Stimulated activated CD4-positive, alpha-beta T cell treated with anti-CD3 and anti-CD28 coated beads, Interleukin-2, amount 100 ng/mL, for 24 hours (primary cell): ENCODE results near the gene CFAP141.

ENCODE experiments used
- DNase-seq, 2 donors: peaks; one replicate each; pipeline ENCODE4 v3.0.0-alpha.2; 2020

Gene CFAP141

GRCh38 chr1:154207262-154207661 is 1.1 kb upstream of the CFAP141 start:
- no peak for DNase-seq

DNA sequence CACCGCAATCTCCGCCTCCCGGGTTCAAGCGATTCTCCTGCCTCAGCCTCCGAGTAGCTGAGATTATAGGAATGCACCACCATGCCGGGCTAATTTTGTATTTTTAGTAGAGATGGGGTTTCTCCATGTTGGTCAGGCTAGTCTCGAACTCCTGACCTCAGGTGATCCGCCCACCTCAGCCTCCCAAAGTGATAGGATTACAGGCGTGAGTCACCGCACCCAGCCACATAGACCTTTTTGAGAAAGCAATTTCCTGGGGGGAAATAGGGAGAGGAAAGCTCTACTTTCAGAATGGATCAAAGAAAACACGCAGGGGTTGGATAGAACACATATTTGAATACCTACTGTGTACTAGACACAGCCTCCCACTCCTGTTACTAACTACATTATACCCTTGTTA is 355 bp downstream of the CFAP141 start:
- DNase-seq: peak in 1 of 2 donors; percentile 42

DNA sequence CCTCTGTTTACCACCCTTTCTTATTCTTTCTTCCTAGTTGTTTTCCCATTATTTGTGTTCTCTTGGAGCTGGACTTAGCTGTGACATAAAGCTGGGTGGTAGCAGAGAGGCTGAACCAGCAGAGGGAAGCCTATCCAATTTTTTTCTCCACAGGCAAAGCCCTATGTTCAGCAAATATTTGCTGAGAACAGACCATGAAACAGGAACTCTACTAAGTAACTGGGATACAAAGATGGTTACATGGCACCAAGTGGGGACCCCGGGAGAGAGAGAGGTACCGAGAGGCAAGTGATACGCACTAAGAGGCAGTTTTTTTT is 6.6 kb downstream of the CFAP141 start:
- no peak for DNase-seq

- DNase-seq: peak; percentile 12 to 45
These were observed 7.2 kb downstream of the CFAP141 start for GRCh38 chr1:154198756-154199562.

DNA sequence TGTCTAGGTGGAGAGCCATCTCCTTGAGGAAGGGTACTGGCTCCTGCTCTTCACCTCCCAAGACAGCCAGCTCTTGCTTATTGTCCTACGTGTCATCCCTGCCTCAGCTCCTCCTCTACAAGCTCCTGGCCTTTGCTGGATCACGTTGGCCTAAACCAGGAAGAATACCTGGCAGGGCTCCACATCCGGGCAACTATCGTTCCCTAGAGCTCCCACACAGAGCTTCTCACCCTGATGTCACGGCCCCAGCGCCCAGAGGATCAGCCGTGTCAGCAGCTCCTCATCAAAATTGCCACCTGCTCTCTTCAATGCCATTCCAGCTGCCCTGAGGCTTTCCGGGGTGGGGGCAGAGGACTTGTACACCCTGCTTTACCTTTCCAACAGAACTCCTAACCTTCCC is 12.3 kb downstream of the CFAP141 start:
- no peak for DNase-seq

DNA sequence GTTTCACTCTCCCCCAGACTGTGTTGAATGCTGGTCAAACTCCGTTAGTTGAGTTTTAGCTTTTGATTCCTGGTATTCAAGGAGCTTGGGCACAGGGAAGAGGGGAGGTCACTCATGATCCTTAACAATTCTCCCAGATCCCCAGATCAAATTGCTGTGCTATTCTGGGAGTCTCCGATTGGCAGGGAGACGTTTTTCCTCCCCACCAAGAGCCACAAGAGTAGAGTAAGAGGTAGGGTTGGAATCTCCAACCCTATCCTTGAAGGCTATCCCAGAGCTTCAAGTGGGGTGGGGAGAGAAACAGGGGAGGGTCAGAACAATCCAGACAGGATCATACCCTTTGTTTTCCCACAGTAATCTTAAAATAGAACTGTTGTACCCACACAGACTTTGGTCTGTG is 13.7 kb downstream of the CFAP141 start:
- no peak for DNase-seq

GRCh38 chr1:154191990-154192461 is 14.1 kb downstream of the CFAP141 start, which contains the start of gene TPM3:
TSS of gene TPM3 (minus strand) at chr1:154192100. CDS start at chr1:154192018, 82 bp downstream.
- DNase-seq: no peak

- DNase-seq: no peak
These were observed 15.6 kb downstream of the CFAP141 start for GRCh38 chr1:154190550-154190949.

DNA sequence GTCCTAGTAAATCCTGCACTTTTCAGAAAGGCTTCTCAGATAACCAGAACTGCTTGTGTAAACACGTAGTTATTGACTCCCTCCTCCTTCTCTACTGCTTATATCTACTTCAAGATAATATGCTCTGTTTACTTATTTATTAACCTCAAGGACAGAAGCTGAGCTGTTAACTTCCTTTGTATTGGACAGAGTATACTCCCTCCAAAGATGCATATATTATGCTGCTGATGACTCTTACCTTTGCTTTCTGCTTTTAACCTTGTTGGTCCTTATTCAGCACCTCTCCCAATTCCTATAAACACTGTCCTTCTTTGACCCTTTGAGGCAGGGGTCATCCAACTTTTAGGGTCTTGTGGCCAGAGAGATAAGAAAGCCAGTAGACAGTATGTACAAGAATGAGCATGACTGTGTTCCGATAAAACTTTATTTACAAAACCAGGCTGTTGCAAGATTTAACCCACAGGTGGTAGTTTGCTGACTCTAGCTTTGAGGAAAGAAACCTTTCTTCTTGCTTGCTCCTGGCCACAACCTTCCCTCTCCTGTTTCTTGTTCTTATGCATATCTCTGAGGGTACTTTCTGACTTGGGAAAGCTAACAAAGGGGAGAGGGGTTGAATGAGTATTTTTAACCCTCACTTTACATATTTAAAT is 19.2 kb downstream of the CFAP141 start:
- no peak for DNase-seq

DNA sequence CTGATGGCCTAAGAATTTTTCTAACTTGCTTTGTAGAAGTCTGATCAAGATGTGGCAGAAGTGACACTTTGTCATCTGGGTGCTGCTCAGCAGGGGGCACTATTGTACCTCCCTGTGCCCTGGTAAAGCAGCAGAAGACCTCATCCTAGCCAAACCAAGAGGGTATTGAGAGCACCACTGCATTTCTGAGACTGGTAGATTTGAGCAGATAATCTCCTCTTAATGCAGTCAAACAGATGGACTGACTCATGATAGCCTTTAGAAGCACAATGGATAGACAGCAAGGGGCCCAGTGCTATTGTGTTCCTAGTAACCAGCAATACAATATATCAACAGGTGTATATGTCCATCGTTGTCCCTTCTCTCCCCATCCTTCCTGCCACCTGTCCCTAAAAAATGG is 20.0 kb downstream of the CFAP141 start:
- DNase-seq: peak; percentile 72 to 76

GRCh38 chr1:154183046-154183915 is 22.9 kb downstream of the CFAP141 start:
- DNase-seq: peak; percentile 95 to 97

GRCh38 chr1:154182344-154183045 is 23.6 kb downstream of the CFAP141 start:
- peak; percentile 81 to 85 for DNase-seq

GRCh38 chr1:154181944-154182343 is 24.2 kb downstream of the CFAP141 start:
- DNase-seq: no peak

- no peak for DNase-seq
These were observed 26.0 kb downstream of the CFAP141 start for GRCh38 chr1:154179946-154180687.

- DNase-seq: no peak
These were observed 27.0 kb downstream of the CFAP141 start for GRCh38 chr1:154178911-154179811.

GRCh38 chr1:154178013-154178412 is 28.1 kb downstream of the CFAP141 start:
- DNase-seq: peak; percentile 13 to 34

- no peak for DNase-seq
These were observed 29.8 kb downstream of the CFAP141 start for GRCh38 chr1:154176337-154176736.

DNA sequence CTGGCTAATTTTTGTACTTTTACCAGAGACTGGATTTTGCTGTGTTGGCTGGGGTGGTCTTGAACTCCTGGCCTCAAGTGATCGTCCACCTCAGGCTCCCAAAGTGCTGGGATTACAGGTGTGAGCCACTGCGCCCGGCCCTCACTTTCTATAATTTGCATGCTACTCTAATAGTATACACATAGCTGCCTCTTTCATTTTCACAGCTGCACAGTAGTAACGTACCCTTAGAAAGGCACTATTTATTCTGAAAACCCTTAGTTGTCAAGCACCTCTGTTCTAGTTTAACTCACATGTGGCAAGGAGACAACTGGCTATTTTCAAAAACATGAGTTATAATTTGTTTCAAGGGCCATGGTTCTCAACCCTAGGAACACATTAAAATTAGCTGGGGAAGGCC is 31.5 kb downstream of the CFAP141 start:
- DNase-seq: no peak

GRCh38 chr1:154171880-154172279 is 34.3 kb downstream of the CFAP141 start:
- no peak for DNase-seq

- DNase-seq: no peak
These were observed 34.9 kb downstream of the CFAP141 start for GRCh38 chr1:154171223-154171583.
